ENCODE data around the gene AURKA. TPM values are rescaled to one million over a fixed set of nuclear protein-coding genes. Genes with fewer than 3 reads are reported as not detected.

The AURKA gene
- total RNA-seq: 4.4 TPM

DNA sequence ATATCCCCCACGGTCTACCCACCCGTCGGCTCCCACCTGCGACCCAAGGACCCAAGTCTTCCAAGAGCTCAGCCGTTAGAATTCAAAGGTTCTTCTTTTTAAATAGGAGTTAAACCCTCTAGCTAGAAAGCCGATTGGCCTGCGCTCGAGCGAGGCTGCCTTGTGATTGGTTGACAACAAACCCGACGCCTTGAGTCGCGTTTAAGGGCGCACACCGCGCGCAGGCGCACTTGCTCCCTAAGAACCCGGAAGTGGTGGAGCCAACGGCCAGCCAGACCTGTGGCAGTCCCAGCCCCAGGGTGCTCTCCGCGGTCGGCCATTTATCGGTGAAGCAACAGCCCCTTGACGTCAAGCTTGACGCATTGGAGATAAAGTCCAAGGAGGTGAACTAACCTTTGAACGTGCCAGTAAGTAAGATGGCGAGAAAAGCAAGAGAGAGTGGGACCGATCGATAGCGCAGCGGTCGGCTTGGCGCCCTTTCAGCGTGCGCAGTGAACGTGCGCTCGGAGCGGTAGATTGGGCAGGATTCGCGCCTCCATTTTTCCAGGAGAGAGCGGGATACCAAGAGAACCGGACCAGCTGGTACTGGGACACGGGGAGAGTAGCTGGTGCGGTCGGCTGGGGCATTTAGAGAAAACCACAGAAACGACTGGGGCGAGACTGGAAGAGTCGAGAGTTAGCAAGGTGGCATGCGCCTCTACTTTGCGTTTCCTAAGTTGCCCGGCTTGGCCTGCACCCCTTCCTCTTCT lies at the start of gene AURKA, which contains the start of gene CSTF1:
TSS of gene AURKA (minus strand) at position 84 of the 749 bp plus-strand sequence. CDS start 4,018 bp downstream, outside the sequence.
TSS of gene CSTF1 (plus strand) at position 514 of the 749 bp plus-strand sequence. CDS start 2,908 bp downstream, outside the sequence.

DNA sequence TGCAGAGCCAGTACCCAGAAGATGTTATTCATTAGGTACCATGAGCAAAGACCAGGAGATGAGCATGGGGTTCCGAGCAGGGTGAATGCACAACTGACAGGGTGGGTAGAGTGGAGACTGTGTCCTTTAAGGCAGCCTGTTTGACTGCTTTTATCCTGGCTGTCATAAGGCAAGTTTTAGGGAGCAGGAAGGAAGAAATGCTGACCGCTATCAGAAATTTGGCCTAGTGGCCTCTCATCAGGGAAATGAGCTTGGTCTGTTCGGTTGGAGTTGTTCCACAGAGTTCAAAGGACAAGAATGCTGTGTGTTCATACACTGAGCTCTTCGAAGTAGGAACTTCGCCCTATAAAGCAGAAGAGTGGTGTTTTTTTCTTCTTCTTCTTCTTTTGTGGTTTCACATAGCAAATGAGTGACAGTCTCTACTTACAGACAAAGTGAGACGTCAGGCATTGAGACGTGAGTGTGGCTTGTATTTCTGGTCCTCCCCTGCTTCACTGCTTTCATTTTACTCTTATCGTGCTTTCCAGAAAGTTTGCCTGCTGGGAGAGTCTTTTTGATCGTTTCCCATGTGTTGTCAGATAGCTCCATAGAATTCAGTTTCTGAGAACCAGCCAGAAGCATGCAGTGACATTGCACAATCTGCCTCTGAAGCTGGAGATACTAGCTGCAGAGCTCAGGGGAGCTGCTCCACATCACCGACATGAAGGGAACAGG lies 19.9 kb upstream of the AURKA start, which contains the start of gene CASS4:
TSS of gene CASS4 (plus strand) at position 502 of the 714 bp plus-strand sequence. CDS start at position 701, 199 bp downstream.

DNA sequence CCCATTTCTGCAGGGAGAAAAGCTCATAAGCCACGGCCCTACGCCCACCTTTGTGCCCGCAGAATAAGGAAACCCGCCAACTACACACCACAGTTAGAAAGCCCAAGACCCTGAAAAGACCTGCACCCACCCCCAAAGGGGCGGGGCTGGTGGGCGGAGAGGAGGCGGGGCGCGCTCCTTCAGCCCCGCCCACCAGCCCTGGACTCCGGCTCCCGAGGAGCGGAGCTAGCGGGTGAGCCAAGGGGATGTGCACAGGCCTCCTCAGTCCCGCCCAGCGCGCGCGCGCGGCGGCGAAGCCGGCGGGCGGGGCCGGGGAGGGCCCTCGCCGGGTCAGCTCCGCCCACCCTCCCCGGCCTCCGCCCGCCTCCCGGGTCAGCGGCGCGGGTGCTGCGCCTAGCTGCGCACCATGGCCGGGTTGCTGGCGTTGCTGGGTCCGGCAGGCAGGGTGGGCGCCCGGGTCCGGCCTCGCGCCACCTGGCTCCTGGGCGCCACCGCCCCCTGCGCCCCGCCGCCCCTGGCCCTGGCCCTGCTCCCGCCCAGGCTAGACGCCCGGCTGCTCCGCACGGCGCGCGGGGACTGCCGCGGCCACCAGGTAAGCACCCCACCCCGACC lies 33.3 kb downstream of the AURKA start, which contains the start of gene FAM210B:
TSS of gene FAM210B (plus strand) at position 375 of the 612 bp plus-strand sequence. CDS start at position 407, 32 bp downstream.

Other genes with a start within 250 kb of the AURKA start
- gene MC3R, start 143.5 kb downstream of the AURKA start, total RNA-seq: not detected
- gene FAM210B, start 33.2 kb downstream of the AURKA start, total RNA-seq: 12.5 TPM
- gene CSTF1, start 430 bp upstream of the AURKA start, total RNA-seq: 31.0 TPM
- 0.31 TPM for gene CASS4, start 20.0 kb upstream of the AURKA start, total RNA-seq
- gene RTF2, start 76.4 kb upstream of the AURKA start, total RNA-seq: 41.0 TPM
- not detected for gene FAM209A, start 132.5 kb upstream of the AURKA start, total RNA-seq
- gene FAM209B, start 141.0 kb upstream of the AURKA start, total RNA-seq: not detected
- 6.9 TPM for gene TFAP2C, start 237.1 kb upstream of the AURKA start, total RNA-seq

Data from parietal lobe (tissue), 1 donor.